Coronary artery (tissue), 2 donors: ENCODE measurements around the gene WASL.
"Not testable (repeated sequence)": the region's sequence is repeated elsewhere in the genome, so short reads cannot be mapped to it uniquely, and the experiment has no call there.

Source experiments
- DNase-seq: peaks from one replicate; pipeline ENCODE4 v3.0.0-alpha.2; 2017; ENCODE audit warnings: low spot score
- H3K27ac ChIP-seq, 2 donors: fragments of 200-600 bp; sonication (generic); one replicate each; pipeline ENCODE4 v1.5.1; 2016 to 2019
- H3K4me3 ChIP-seq: fragments of 200-600 bp; sonication (generic); 2 replicates; pipeline ENCODE4 v1.5.1; 2016; ENCODE audit warnings: mild to moderate bottlenecking, moderate library complexity
- CTCF ChIP-seq: fragments of 200-600 bp; sonication (generic); IDR thresholded peaks from one replicate; pipeline ENCODE4 v1.5.1; 2019; ENCODE audit warnings: antibody characterized with exemption

The WASL gene

GRCh38 chr7:123738356-123738755 lies 10.4 kb downstream of the WASL start:
- H3K4me3 ChIP-seq: no peak overlapping the region
- TF ChIP-seq CTCF: no peak
- no peak overlapping the region for H3K27ac ChIP-seq
- no peak for DNase-seq

DNA sequence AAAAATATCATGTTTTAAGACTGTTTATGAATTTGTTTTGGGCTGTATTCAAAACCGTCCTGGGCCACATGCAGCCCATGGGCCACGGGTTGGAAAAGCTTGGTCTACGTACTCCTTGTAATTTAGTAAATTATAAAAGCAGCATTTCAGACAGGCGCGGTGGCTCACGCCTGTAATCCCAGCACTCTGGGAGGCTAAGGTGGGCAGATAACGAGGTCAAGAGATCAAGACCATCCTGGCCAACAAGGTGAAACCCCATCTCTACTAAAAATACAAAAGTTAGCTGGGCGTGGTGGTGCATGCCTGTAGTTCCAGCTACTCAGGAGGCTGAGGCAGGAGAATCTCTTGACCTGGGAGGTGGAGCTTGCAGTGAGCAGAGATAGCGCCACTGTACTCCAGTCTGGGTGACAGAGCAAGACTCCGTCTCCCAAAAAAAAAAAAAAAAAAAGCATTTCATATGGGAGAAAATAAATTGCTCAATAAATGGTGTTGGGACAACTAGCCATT lies 11.6 kb downstream of the WASL start:
- not testable (repeated sequence) for H3K4me3 ChIP-seq, H3K27ac ChIP-seq, DNase-seq

DNA sequence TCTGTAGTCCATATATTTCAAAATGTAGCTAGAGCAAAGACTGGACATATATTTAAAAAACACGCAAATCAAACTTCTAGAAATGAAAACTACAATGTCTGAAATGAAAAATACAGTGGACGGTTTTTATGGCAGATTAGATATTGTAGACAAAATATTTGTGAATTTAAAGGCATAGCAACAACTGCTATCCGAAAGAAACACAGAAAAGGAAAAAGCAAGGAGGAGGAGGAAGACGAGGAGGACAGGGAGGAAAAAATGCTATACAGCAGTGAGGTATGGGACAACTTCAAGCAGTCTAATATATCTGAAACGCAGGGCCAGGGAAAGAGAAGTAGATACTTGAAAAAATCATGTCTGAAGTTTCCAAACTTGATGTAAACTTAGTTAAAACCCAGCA lies 13.3 kb downstream of the WASL start:
- no peak for TF ChIP-seq CTCF
- DNase-seq: no peak
- Histone ChIP-seq H3K4me3 (no peak overlapping the region), H3K27ac (no peak overlapping the region)

- DNase-seq: no peak
- Histone ChIP-seq H3K4me3 (no peak overlapping the region), H3K27ac (no peak overlapping the region)
- no peak for TF ChIP-seq CTCF
Measured at GRCh38 chr7:123734498-123734897, 14.3 kb downstream of the WASL start.

- TF ChIP-seq CTCF: no peak
- no peak for DNase-seq
- Histone ChIP-seq H3K27ac (no peak overlapping the region), H3K4me3 (no peak overlapping the region)
Measured at GRCh38 chr7:123732413-123733091, 16.3 kb downstream of the WASL start.

DNA sequence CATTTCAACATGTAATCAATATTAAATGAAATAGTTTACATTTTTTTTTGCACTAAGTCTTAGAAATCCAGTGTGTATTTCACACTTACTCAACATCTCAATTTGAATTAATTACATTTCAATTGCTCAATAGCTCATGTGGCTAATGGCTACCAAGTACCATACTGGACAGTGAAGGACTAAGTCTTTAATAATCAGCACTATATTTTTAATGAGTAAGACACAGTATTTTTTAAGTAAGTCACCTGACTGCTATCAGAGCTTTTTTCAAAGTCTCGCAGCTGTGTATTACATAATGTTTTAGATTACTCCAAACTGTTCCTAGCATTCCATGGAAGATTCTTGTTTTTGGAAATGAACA lies 19.6 kb downstream of the WASL start:
- DNase-seq: no peak
- TF ChIP-seq CTCF: no peak
- H3K27ac ChIP-seq: no peak overlapping the region
- H3K4me3 ChIP-seq: no peak overlapping the region

- Histone ChIP-seq H3K27ac (no peak overlapping the region), H3K4me3 (no peak overlapping the region)
- no peak for TF ChIP-seq CTCF
- no peak for DNase-seq
Measured at GRCh38 chr7:123727071-123727837, 21.5 kb downstream of the WASL start.
